ENCODE measurements around the gene EEPD1.

DNA sequence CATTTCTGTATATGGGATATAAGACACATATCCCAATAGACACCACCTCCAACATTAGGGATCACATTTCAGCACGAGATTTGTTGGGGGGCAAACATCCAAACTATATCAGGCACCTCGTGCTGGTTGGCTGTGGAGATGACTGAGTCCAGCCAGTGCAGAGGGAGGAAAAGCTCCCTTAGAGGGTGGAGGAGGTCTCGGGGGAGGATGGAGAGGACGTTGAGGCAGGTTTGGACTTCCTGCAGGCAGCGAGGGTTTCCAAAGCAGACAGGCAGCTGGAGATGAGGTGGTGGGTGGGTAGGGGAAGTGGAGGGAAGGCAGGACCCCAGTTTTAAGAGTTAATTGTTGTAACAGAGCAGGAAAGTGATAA, 56.7 kb downstream of the EEPD1 start:
- TF ChIP-seq CTCF (IDR thresholded peaks at IDR 0.05) = no peak
- TF ChIP-seq POLR2A (IDR thresholded peaks at IDR 0.05) = no peak
